GM19043 (cell line): Measurements from ENCODE around the gene TMEM143.
A peak's percentile ranks its signal among the peaks of the same experiment; 100 is the strongest.
"Not testable (repeated sequence)": the region's sequence is repeated elsewhere in the genome, so short reads cannot be mapped to it uniquely, and the experiment has no call there.

Source experiments
- ATAC-seq: cut with Tn5 transposase; IDR thresholded peaks from one replicate; pipeline ENCODE4 v1.9.1; 2021; ENCODE audit warnings: low read depth; ENCODE audit not compliant: unreplicated experiment

Gene TMEM143

DNA sequence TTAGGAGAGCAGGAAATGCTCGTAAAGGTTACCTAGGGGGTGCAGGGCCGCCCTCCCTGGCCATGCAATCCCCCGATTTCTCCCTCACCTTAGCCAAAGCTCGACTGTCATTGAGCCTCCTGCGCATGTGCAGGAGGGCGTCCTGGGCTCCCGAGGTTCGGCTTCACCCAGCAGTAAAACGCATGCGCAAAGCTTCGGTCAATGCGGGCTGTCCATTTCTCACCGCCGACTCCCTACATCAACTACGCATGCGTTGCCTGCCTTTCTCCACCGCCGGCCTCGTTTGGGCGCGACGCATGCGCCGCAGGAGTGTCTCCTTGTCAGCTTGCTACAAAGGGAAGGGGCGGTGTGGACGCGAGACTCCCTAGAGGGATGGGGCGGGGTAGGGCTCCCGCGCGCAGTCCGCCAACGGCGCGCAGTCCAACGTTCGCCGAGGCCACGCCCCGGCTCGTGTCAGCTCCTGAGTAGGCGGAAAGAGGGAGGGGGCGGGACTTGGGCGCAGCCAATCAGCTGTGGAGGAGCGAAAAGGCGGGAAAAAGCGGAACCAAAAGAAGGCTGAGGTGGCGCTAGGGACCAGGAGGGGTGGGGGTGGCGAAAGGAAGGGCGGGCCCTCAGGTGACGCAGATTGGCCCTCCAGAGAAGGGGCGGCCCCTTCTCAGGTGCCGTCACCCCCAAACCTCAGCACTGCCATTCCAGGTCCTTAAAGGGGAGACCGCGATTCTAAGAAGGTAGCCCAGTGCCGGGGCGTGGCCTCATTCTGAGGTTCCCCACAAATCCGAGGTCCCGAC lies at the start of gene TMEM143, which contains the start of gene SYNGR4:
Gene TMEM143, minus strand, starts transcription at position 131 of the 788 bp plus-strand sequence. Its CDS starts 20 bp downstream, at position 111.
Gene SYNGR4, plus strand, starts transcription at position 558 of the 788 bp plus-strand sequence. CDS start 1,476 bp downstream, outside the sequence.
- peak; percentile 78 for ATAC-seq

- ATAC-seq, result no peak
Measured at GRCh38 chr19:48405850-48406249, 42.1 kb upstream of the TMEM143 start.

DNA sequence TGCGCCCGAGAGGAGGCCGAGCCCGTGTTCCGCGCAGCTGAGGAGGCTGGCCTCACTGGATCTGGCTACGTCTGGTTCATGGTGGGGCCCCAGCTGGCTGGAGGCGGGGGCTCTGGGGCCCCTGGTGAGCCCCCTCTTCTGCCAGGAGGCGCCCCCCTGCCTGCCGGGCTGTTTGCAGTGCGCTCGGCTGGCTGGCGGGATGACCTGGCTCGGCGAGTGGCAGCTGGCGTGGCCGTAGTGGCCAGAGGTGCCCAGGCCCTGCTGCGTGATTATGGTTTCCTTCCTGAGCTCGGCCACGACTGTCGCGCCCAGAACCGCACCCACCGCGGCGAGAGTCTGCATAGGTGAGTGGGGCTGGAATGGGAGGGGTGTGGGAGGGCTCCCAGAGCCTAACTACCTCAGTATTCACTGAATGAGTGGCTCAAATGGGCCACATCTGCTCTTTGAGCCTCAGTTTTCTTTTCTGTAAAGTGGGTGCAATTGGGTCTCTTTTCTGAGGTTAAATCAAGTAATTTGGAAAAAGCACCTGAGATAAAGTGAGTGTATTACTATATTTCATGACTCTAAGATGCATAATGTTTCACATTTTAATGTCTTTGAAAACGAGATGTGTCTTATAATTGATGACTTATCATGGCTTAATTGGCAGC lies 41.4 kb upstream of the TMEM143 start:
- no peak for ATAC-seq

DNA sequence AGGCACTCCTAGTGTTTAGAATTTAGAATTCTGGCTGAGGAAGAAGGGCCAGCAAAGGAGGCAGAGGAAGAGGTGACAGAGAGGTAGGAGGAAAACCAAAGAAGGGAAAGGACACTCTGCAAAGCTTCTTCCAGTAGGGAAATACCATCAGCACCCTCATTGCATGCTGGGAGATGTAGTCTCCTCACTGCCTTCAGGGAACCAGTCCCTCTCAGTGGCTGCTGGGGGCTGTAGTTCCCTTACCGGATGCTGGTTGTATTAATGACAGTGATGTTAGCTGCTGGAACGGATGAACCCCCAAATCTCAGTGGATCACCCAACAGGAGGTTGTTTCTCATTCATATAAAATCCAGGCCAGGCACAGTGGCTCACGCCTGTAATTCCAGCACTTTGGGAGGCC lies 39.9 kb upstream of the TMEM143 start:
- no peak for ATAC-seq

DNA sequence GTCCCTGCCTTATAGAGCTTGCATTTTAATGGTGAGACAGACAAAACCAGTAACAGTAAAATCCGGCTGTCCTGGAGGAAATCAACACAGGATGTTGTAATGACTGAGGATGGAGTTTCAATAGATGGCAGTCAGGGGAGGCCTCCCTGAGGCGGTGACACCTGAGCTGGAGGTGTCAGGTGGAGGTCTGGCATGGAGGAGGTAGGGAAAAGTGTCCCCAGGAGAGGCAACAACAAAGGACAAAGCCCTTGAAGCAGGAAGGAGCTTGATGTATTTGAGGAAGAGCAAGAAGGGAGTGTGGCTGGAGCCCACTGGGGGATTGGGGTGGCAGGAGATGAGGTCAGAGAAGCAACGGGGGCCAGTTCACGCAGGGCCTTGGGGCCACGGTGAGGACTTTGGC lies 37.5 kb upstream of the TMEM143 start:
- no peak for ATAC-seq

DNA sequence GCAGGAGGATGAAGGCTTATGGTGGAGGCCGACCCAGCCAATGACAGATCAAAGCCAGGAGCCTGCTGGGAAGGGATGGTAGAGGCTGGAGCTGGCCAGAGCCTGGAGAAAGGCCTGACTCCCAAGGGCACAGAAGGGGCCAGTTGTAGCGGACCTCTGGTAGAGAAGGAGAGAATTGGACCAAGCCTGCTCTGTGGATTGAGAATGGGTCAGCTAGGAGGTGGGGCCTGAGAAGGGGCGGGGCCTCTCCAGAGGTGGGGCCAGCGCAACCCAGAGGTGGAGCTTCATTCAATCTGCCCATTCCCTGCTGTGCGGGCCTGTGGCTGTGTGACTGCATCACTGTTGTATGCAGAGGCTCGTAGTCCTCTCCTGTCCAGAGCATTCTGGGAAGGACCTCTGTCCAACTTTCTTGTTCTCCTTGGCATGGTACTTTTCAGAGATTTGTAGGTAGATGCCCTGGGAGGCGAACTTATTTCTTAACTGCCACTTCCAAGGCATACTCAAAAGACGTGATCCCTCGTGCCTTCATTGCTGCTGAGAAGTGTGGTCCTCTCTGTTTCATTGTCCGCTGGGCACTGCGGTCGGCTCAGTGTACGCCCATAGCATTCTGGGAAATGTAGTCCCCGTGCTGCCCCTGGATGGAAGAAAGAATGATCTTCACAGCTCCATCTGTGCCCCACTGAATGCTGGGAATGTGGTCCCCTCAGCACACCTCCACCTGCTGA lies 36.4 kb upstream of the TMEM143 start:
- no peak for ATAC-seq

GRCh38 chr19:48398375-48399235 lies 34.9 kb upstream of the TMEM143 start:
- ATAC-seq, result no peak

DNA sequence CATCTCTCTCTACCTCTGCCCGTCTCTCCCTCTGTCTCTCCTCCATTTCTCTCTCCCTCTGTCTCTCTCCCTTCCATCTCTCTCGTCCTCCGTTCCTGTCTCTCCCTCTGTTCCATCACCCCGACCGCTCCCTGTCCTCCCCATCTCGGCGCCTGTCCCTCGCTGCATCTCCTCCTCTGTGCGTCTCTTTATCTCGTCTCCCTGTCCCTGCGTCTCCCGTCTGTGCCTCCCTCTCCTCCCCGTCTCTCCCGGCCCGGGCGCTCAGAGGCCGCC lies 34.3 kb upstream of the TMEM143 start:
- ATAC-seq, result no peak

- no peak for ATAC-seq
Measured at GRCh38 chr19:48397263-48398101, 33.7 kb upstream of the TMEM143 start.

DNA sequence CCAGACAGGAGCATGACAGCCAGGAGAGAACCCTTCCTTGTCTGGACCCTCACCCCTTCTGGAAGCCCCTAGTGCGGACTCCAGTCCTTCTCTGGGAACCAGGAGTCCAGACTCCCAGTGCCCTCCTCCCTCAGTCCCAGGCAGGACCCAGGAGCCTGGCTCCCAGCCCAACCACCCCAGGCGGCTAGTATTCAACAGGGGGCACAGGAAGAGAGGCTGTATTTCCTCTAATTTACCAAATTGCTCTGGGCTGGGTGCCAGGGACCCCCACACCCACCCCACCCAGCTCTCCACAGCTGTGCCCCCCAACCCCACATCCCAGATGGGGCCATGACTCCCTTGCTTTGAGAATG lies 33.1 kb upstream of the TMEM143 start:
- no peak for ATAC-seq

DNA sequence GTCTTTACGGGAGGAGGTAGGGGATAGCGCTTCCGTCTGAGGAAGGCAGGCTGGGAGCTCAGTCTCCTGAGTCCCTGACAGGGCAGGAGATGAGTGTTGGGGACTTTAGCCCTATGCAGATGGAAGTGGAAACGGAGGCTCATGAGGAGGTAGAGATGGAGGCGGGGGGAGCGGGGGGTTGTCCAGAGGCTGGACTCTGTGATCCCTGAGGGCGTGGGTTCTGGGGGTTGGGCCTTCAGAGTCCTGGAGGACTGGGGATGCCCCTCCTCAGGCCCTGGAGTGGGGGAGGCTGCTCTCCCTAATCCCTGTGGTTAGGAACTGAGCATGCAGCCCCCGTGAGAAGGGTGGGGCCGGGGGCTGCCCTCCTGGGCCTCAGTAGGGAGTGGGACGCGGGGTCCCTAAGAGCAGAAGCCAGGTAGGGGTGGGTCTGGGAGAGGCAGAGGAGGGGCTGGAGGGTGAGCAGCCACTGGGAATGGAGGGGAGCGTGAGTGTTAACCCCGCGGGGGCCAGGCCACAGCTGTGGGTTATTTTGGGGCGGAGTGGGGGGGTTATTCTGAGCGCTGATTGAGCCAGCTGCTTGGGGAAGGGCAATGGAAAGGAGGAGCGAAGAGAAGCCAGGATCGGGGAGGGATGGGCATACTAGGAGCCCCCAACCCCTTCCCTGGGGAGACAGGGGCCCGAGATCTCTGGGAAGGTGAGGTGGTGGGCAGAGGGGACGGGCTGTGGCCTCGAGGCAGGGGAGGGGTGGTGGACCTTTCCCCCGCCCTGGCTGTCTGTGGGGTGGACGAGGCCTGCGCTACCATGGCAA lies 32.5 kb upstream of the TMEM143 start:
- ATAC-seq, result no peak

DNA sequence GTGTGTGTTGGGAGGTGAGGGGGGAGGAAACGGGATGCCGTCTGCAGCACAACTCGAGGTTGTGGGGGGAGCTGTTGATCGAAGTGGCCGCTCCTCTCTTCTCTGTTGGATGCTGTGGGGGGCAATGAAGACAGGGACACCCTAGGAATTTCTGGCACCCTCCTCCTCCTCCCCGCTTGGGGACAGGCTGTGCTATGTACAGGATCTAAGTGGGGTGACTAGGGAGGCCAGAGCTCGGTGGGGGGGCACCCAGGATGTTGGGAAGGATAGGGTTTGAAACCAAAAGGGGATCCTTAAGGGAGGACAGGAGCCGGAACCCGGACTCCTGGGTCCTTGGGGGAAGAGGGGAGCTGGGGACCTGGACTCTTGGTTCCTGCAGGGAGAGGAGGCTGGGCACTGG lies 31.8 kb upstream of the TMEM143 start:
- no peak for ATAC-seq

- ATAC-seq, result no peak
Measured at GRCh38 chr19:48395170-48395455, 31.4 kb upstream of the TMEM143 start.

DNA sequence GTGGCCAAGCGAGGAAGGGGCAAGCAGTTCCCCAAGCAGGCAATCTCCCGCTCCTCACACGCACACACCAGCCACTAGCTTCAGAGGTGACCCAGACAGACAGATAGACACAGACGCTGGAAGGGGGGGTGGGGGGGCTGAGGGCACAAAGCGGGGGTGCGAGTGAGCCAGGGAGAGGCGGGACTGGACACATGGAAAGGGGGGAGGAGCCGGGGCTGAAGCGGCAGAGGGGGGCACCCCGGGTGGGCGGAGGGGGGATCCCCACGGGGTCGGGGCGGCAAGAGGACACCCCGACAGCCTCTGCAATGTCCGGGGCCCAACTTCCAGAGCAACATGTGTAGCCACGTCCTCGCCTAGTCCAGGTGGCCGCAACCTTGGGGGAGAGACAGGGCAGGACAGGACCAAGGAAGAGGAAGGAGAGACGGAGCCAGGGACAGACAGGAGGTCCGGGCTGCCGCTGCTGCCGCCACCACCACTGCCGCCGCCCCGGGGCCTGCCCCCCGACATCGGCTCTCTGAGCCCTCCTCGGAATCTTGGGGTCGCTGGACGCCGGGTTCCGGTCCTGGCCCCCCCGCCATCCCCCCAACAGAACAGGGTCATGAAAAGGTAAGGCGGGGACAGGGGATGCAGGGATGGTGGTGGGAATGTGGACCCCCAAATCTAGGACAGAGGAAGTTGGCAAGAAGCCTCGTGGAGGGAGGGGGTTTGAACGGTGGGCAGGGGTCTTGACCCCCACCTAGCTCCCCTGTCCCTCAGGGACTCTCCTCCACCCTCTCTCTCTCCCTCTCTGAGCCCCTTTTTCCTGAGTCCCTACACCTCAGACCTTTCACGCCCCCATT lies 30.8 kb upstream of the TMEM143 start:
- ATAC-seq, result no peak

GRCh38 chr19:48393559-48394330 lies 30.0 kb upstream of the TMEM143 start, which contains the start of gene GRIN2D:
Gene GRIN2D, plus strand, starts transcription at chr19:48393668. Its CDS starts 4,725 bp downstream, at chr19:48398393.
- no peak for ATAC-seq

GRCh38 chr19:48392860-48393558 lies 29.3 kb upstream of the TMEM143 start:
- ATAC-seq, result no peak

DNA sequence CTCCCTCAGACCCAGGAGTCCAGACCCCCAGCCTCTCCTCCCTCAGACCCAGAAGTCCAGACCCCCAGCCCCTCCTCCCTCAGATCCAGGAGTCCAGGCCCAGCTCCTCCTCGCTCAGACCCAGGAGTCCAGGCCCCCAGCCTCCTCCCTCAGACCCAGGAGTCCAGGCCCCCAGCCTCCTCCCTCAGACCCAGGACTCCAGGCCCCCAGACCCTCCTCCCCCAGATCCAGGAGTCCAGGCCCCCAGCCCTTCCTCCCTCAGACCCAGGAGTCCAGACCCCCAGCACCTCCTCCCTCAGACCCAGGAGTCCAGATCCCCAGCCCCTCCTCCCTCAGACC lies 28.2 kb upstream of the TMEM143 start:
- ATAC-seq, result not testable (repeated sequence)
